SK-N-SH treated with all-trans-retinoic acid at 6 μM for 48 hours (cell line): ENCODE results near the gene SAMD11.

Experiments used
- ATAC-seq: fragments of 200-7000 bp; cut with Tn5 transposase; 3 replicates; pipeline ENCODE4 v1.9.1; 2020; ENCODE audit warnings: mild to moderate bottlenecking, moderate library complexity
- ARNTL ChIP-seq: fragments of 450-650 bp; formaldehyde crosslinking; IDR thresholded peaks from 2 replicates; pipeline ENCODE4 v1.5.0; 2020; ENCODE audit warnings: low read depth, mild to moderate bottlenecking, moderate library complexity, borderline replicate concordance
- BACH2 ChIP-seq: fragments of 250-450 bp; sonication (Bioruptor Pico); IDR thresholded peaks from 2 replicates; pipeline ENCODE4 v1.9.0; 2021; ENCODE audit warnings: mild to moderate bottlenecking, borderline replicate concordance
- CREB5 ChIP-seq: fragments of 250-450 bp; sonication (Bioruptor Pico); IDR thresholded peaks from 2 replicates; pipeline ENCODE4 v1.5.1; 2020; ENCODE audit warnings: low read depth, mild to moderate bottlenecking, moderate library complexity
- CSDC2 ChIP-seq: fragments of 250-450 bp; sonication (Bioruptor Pico); IDR thresholded peaks from 2 replicates; pipeline ENCODE4 v1.5.0; 2020; ENCODE audit warnings: mild to moderate bottlenecking, moderate library complexity
- GLIS3 ChIP-seq: fragments of 250-450 bp; sonication (Bioruptor Pico); IDR thresholded peaks from 2 replicates; pipeline ENCODE4 v1.5.0; 2020; ENCODE audit warnings: mild to moderate bottlenecking, moderate library complexity
- OSR1 ChIP-seq: fragments of 250-450 bp; sonication (Bioruptor Pico); IDR thresholded peaks from 2 replicates; pipeline ENCODE4 v1.8.0; 2022; ENCODE audit warnings: moderate library complexity, mild to moderate bottlenecking, inconsistent platforms
- POU6F1 ChIP-seq: fragments of 250-450 bp; sonication (Bioruptor Pico); IDR thresholded peaks from 2 replicates; pipeline ENCODE4 v1.8.0; 2021; ENCODE audit warnings: low read depth, mild to moderate bottlenecking, moderate library complexity, borderline replicate concordance
- PPARA ChIP-seq: fragments of 250-450 bp; sonication (Bioruptor Pico); IDR thresholded peaks from 2 replicates; pipeline ENCODE4 v1.5.0; 2020; ENCODE audit warnings: mild to moderate bottlenecking, borderline replicate concordance
- RARB ChIP-seq: fragments of 250-450 bp; sonication (Bioruptor Pico); IDR thresholded peaks from 2 replicates; pipeline ENCODE4 v1.8.0; 2021; ENCODE audit warnings: mild to moderate bottlenecking, moderate library complexity
- SNAI2 ChIP-seq: fragments of 250-450 bp; sonication (Bioruptor Pico); IDR thresholded peaks from 2 replicates; pipeline ENCODE4 v1.5.0; 2020; ENCODE audit warnings: mild to moderate bottlenecking, moderate library complexity
- TCF4 ChIP-seq: fragments of 250-450 bp; sonication (Bioruptor Pico); IDR thresholded peaks from 2 replicates; pipeline ENCODE4 v1.8.0; 2021; ENCODE audit warnings: mild to moderate bottlenecking, moderate library complexity, borderline replicate concordance
- TOX ChIP-seq: fragments of 250-450 bp; sonication (Bioruptor Pico); IDR thresholded peaks from 2 replicates; pipeline ENCODE4 v1.8.0; 2021; ENCODE audit warnings: mild to moderate bottlenecking, moderate library complexity, borderline replicate concordance
- TSHZ2 ChIP-seq: fragments of 250-450 bp; sonication (Bioruptor Pico); IDR thresholded peaks from 2 replicates; pipeline ENCODE4 v1.5.0; 2020; ENCODE audit warnings: mild to moderate bottlenecking, moderate library complexity
- ZC3H10 ChIP-seq: fragments of 250-450 bp; sonication (Bioruptor Pico); IDR thresholded peaks from 2 replicates; pipeline ENCODE4 v1.5.1; 2021; ENCODE audit warnings: mild to moderate bottlenecking, moderate library complexity
- ZFP3 ChIP-seq: fragments of 250-450 bp; sonication (Bioruptor Pico); IDR thresholded peaks from 2 replicates; pipeline ENCODE4 v1.5.0; 2020; ENCODE audit warnings: mild to moderate bottlenecking, moderate library complexity
- ZFP30 ChIP-seq: fragments of 450-650 bp; formaldehyde crosslinking; IDR thresholded peaks from 2 replicates; pipeline ENCODE4 v1.5.0; 2022; ENCODE audit warnings: mild to moderate bottlenecking, moderate library complexity
- ZNF565 ChIP-seq: fragments of 450-650 bp; formaldehyde crosslinking; conservative IDR thresholded peaks from 2 replicates; pipeline ENCODE4 v1.5.0; 2020; ENCODE audit warnings: low read depth, mild to moderate bottlenecking, moderate library complexity
- ZNF70 ChIP-seq: fragments of 450-650 bp; formaldehyde crosslinking; IDR thresholded peaks from 2 replicates; pipeline ENCODE4 v1.5.0; 2020; ENCODE audit warnings: mild to moderate bottlenecking, moderate library complexity
- ZNF8 ChIP-seq: fragments of 450-650 bp; formaldehyde crosslinking; IDR thresholded peaks from 2 replicates; pipeline ENCODE4 v1.5.0; 2020; ENCODE audit warnings: mild to moderate bottlenecking, moderate library complexity

SAMD11 gene

GRCh38 chr1:923991-924655 is 400 bp downstream of the SAMD11 start:
- no peak for ATAC-seq
- TF ChIP-seq TOX (CRISPR knock-in tag), result no peak
- no peak for TF ChIP-seq ZNF8 (CRISPR knock-in tag)
- no peak for TF ChIP-seq ZC3H10 (CRISPR knock-in tag)

- ATAC-seq, result peak; percentile 4; the same call in 1 of the 3 replicates
- TF ChIP-seq PPARA (CRISPR knock-in tag) (no peak), CSDC2 (CRISPR knock-in tag) (no peak), ZNF70 (CRISPR knock-in tag) (no peak), TOX (CRISPR knock-in tag) (no peak), CREB5 (no peak), ZFP30 (no peak), TCF4 (CRISPR knock-in tag) (no peak), SNAI2 (CRISPR knock-in tag) (no peak), POU6F1 (CRISPR knock-in tag) (no peak), GLIS3 (CRISPR knock-in tag) (no peak), OSR1 (CRISPR knock-in tag) (no peak), ZC3H10 (CRISPR knock-in tag) (no peak), ZNF565 (CRISPR knock-in tag) (no peak)
These were observed 1.2 kb downstream of the SAMD11 start for GRCh38 chr1:924656-925560.

- TF ChIP-seq ARNTL (no peak), ZC3H10 (CRISPR knock-in tag) (no peak), BACH2 (CRISPR knock-in tag) (no peak), POU6F1 (CRISPR knock-in tag) (no peak), ZFP30 (no peak)
- ATAC-seq, result peak; percentile 40
These were observed 2.1 kb downstream of the SAMD11 start for GRCh38 chr1:925561-926421.

- no peak for TF ChIP-seq GLIS3 (CRISPR knock-in tag)
- TF ChIP-seq CSDC2 (CRISPR knock-in tag), result no peak
- no peak for TF ChIP-seq ZFP30
- TF ChIP-seq TSHZ2, result no peak
- TF ChIP-seq POU6F1 (CRISPR knock-in tag), result no peak
- TF ChIP-seq ZFP3 (CRISPR knock-in tag), result no peak
- TF ChIP-seq RARB, result no peak
- no peak for TF ChIP-seq BACH2 (CRISPR knock-in tag)
- no peak for ATAC-seq
These were observed 3.5 kb downstream of the SAMD11 start for GRCh38 chr1:927234-927633.
